IMR-90 (cell line): Measurements from ENCODE around the gene SLC2A11. TPM values are rescaled to one million over a fixed set of nuclear protein-coding genes. Genes with fewer than 3 reads are reported as not detected.
A peak's percentile ranks its signal among the peaks of the same experiment; 100 is the strongest.

ENCODE experiments used
- ATAC-seq: fragments of 200-7000 bp; cut with Tn5 transposase; 2 replicates; pipeline ENCODE4 v1.9.1; 2020; ENCODE audit warnings: low read depth, mild to moderate bottlenecking, moderate library complexity
- BruUV-seq: library from RNA; stranded (reverse); fragments of 400-500 nt; replicated peaks from 2 replicates; lab custom pipeline; 2021; lab: Mats Ljungman, UMichigan
- CTCF ChIA-PET: fragments of 300-600 bp; formaldehyde crosslinking; extraction: SDS; loops from one replicate; lab custom pipeline; 2021; ENCODE audit warnings: antibody characterized with exemption; lab: Yijun Ruan, JAX
- POLR2A ChIA-PET: fragments of 300-600 bp; sonication (Branson Sonifier 250); formaldehyde crosslinking; loops from one replicate; lab custom pipeline; 2022; ENCODE audit warnings: antibody characterized with exemption; ENCODE audit not compliant: unreplicated experiment; lab: Charles Lee
- DNase-seq: peaks from one replicate; pipeline ENCODE4 v3.0.0; 2013
- H2AFZ ChIP-seq: replicated peaks from 2 replicates; pipeline ENCODE3; 2013; ENCODE audit warnings: low read length, mild to moderate bottlenecking; ENCODE audit not compliant: poor library complexity
- H2AK5ac ChIP-seq: 2 replicates; pipeline ENCODE4 v1.6.1; 2013; ENCODE audit warnings: low read depth, low read length, inconsistent platforms
- H2AK9ac ChIP-seq: replicated peaks from 2 replicates; pipeline ENCODE3; 2013; ENCODE audit warnings: mild to moderate bottlenecking, low read depth, low read length, moderate library complexity; ENCODE audit not compliant: poor library complexity
- H2BK120ac ChIP-seq: 2 replicates; pipeline ENCODE4 v1.6.1; 2013; ENCODE audit warnings: low read depth, low read length, inconsistent platforms
- H2BK15ac ChIP-seq: 3 replicates; pipeline ENCODE4 v1.6.1; 2013; ENCODE audit warnings: low read depth, low read length, inconsistent platforms
- H2BK20ac ChIP-seq: 2 replicates; pipeline ENCODE4 v1.6.1; 2013; ENCODE audit warnings: low read depth, mild to moderate bottlenecking, inconsistent platforms, low read length, moderate library complexity
- H2BK5ac ChIP-seq: 2 replicates; pipeline ENCODE4 v1.6.1; 2013; ENCODE audit warnings: mild to moderate bottlenecking, low read depth, low read length, inconsistent platforms; ENCODE audit not compliant: poor library complexity, severe bottlenecking
- H3K14ac ChIP-seq: replicated peaks from 2 replicates; pipeline ENCODE4 v1.6.1; 2013; ENCODE audit warnings: low read depth, low read length, inconsistent platforms
- H3K18ac ChIP-seq: 2 replicates; pipeline ENCODE4 v1.6.1; 2013; ENCODE audit warnings: low read depth, low read length, control low read depth
- H3K23ac ChIP-seq: 2 replicates; pipeline ENCODE4 v1.6.1; 2013; ENCODE audit warnings: low read depth, low read length, inconsistent platforms
- H3K27ac ChIP-seq: 2 replicates; pipeline ENCODE4 v1.5.1; 2013; ENCODE audit warnings: mild to moderate bottlenecking, control low read depth, low read length; ENCODE audit not compliant: insufficient read depth
- H3K27me3 ChIP-seq: 2 replicates; pipeline ENCODE4 v1.6.1; 2013; ENCODE audit warnings: low read length; ENCODE audit not compliant: control insufficient read depth, insufficient read depth
- H3K36me3 ChIP-seq: 2 replicates; pipeline ENCODE4 v1.6.1; 2013; ENCODE audit warnings: low read length, mixed read lengths; ENCODE audit not compliant: control insufficient read depth, insufficient read depth
- H3K4ac ChIP-seq: 2 replicates; pipeline ENCODE4 v1.6.1; 2013; ENCODE audit warnings: low read depth, low read length, inconsistent platforms
- H3K4me1 ChIP-seq: 2 replicates; pipeline ENCODE4 v1.6.1; 2013; ENCODE audit warnings: low read length, mixed read lengths; ENCODE audit not compliant: control insufficient read depth, insufficient read depth
- H3K4me2 ChIP-seq: 2 replicates; pipeline ENCODE4 v1.6.1; 2013; ENCODE audit warnings: low read depth, mild to moderate bottlenecking, control low read depth, low read length, moderate library complexity
- H3K4me3 ChIP-seq: 2 replicates; pipeline ENCODE4 v1.5.1; 2013; ENCODE audit warnings: low read depth, mild to moderate bottlenecking, control low read depth, low read length, moderate library complexity; ENCODE audit not compliant: insufficient read depth
- H3K56ac ChIP-seq: 2 replicates; pipeline ENCODE4 v1.6.1; 2013; ENCODE audit warnings: low read length, inconsistent platforms; ENCODE audit not compliant: insufficient read depth; ENCODE audit errors: extremely low read depth
- H3K79me1 ChIP-seq, 2 experiments: 2 replicates each; pipeline ENCODE4 v1.6.1; 2013; ENCODE audit warnings: low read length in 2 of 2, inconsistent platforms in 1 of 2, low read depth in 1 of 2
- H3K9ac ChIP-seq: 2 replicates; pipeline ENCODE4 v1.6.1; 2013; ENCODE audit warnings: low read depth, low read length, control low read depth
- H3K9me1 ChIP-seq: 2 replicates; pipeline ENCODE4 v1.6.1; 2013; ENCODE audit warnings: low read length, inconsistent platforms; ENCODE audit not compliant: insufficient read depth
- H3K9me3 ChIP-seq: 2 replicates; pipeline ENCODE4 v1.6.1; 2013; ENCODE audit warnings: low read length; ENCODE audit not compliant: control insufficient read depth, insufficient read depth
- H4K20me1 ChIP-seq: 2 replicates; pipeline ENCODE4 v1.6.1; 2013; ENCODE audit warnings: low read length, inconsistent platforms; ENCODE audit not compliant: insufficient read depth
- H4K5ac ChIP-seq: 2 replicates; pipeline ENCODE4 v1.6.1; 2013; ENCODE audit warnings: mild to moderate bottlenecking, low read depth, low read length, control low read depth
- H4K8ac ChIP-seq, 2 experiments: 2 replicates each; pipeline ENCODE4 v1.6.1; 2013; ENCODE audit warnings: low read depth in 2 of 2, low read length in 2 of 2, control low read depth in 1 of 2, inconsistent platforms in 1 of 2
- H4K91ac ChIP-seq: 2 replicates; pipeline ENCODE4 v1.6.1; 2013; ENCODE audit warnings: low read depth, low read length, inconsistent platforms; ENCODE audit not compliant: insufficient read depth
- CEBPB ChIP-seq: IDR thresholded peaks from 2 replicates; pipeline ENCODE4 v1.6.1; 2012; ENCODE audit warnings: low read depth, low read length, improper control_type of control experiment
- CHD1 ChIP-seq: IDR thresholded peaks from 2 replicates; pipeline ENCODE4 v1.6.1; 2012; ENCODE audit warnings: low read depth, low read length, improper control_type of control experiment
- ELK1 ChIP-seq: fragments of 150-350 bp; IDR thresholded peaks from 2 replicates; pipeline ENCODE4 v1.6.1; 2016; ENCODE audit warnings: low read depth, mild to moderate bottlenecking, low read length, moderate library complexity, borderline replicate concordance
- FOS ChIP-seq: fragments of 150-350 bp; IDR thresholded peaks from 2 replicates; pipeline ENCODE4 v1.6.1; 2016; ENCODE audit warnings: low read depth, low read length
- MXI1 ChIP-seq: IDR thresholded peaks from 2 replicates; pipeline ENCODE4 v1.6.1; 2012; ENCODE audit warnings: low read depth, mild to moderate bottlenecking, low read length, moderate library complexity, borderline replicate concordance
- POLR2A ChIP-seq: IDR thresholded peaks from 2 replicates; pipeline ENCODE4 v1.6.1; 2012; ENCODE audit warnings: mild to moderate bottlenecking, low read depth, low read length
- RAD21 ChIP-seq: IDR thresholded peaks from 2 replicates; pipeline ENCODE4 v1.6.1; 2012; ENCODE audit warnings: low read length, improper control_type of control experiment
- RFX5 ChIP-seq: IDR thresholded peaks from 2 replicates; pipeline ENCODE4 v1.8.0; 2012; ENCODE audit warnings: low read depth, mild to moderate bottlenecking, low read length, moderate library complexity
- WGBS, 2 experiments: methylation state at CpG; one replicate each; pipeline versions ENCODE4 v1.1.5 to v1.1.7; 2013; ENCODE audit warnings: missing lambda C conversion rate in 2 of 2; ENCODE audit not compliant: insufficient read length in 1 of 2; ENCODE audit errors: extremely low coverage in 2 of 2; 5-methylcytosine and 5-hydroxymethylcytosine counted together
- dilution Hi-C: fragments of 300-500 bp; cut with HindIII; formaldehyde crosslinking; loops from one replicate; pipeline ENCODE4 v1.14.3; 2018; ENCODE audit warnings: low sequenced_read_pairs; ENCODE audit not compliant: unreplicated experiment
- in situ Hi-C: fragments of 300-500 bp; cut with MboI; formaldehyde crosslinking; loops from 3 replicates; pipeline ENCODE4 v1.14.3; 2019; ENCODE audit warnings: low sequenced_read_pairs, inconsistent platforms, mixed read lengths
- intact Hi-C: fragments of 100-400 bp; cut with micrococcal nuclease; formaldehyde crosslinking; loops from 2 replicates; pipeline ENCODE4 v1.10.0; 2022
- polyA plus RNA-seq, 3 experiments: library from polyadenylated mRNA; depleted of rRNA; stranded (reverse); fragments of >200 nt; gene quantifications; 2 replicates each; pipeline ENCODE4 v1.2.3, GENCODE V29; 2012; ENCODE audit warnings: low replicate concordance in 1 of 3
- total RNA-seq: library from RNA; depleted of rRNA; stranded (reverse); fragments of >200 nt; gene quantifications from 2 replicates; pipeline ENCODE4 v1.2.3, GENCODE V29; 2012

Gene SLC2A11
- total and polyA plus RNA-seq, 2 of the 4 experiments (the other 2 are of a cell fraction), result 3.2 to 8.7 TPM

DNA sequence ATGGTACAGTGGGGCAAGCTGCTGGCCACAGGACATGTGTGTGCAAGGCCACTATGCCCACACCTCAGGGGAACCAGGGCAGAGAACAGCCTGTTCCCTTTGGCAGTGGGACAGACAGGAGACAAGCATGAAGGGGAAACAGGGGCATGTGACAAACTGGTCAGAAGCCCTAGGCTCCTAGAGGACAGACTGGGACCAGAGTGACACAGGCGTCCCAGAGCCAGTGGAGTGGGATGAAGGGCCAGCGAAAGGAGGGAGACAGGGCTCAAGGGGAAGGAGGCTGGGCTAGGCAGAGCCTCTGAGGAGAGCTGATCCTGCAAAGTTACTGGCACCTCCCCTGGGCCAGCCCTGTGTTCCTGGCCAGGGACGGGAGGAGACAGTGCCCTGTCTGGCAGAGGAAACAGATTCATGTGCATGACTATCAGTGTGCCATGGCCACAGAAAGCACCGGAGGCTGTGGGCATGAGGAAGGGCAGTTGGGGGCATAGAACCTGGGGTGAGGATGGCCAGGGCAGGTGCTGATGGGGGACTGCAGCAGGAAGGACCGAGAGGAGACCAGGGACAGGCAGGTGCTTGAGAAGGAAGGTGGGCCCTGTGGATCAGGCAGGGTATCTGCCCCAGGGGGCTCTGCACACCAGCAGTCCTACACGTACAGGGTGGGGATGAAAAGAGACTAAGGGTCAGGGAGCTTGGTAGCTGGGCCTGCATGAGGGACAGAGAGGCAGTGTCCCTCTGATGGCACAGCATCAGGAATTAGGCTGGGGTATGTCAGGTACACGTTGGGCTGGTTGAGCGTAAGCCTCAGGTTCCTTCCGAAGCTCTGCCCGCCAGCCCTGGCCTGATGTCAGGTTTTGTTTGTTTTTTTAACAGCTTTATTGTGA is 28.6 kb upstream of the SLC2A11 start:
- no peak overlapping the region for H3K27ac ChIP-seq
- no peak overlapping the region for H4K91ac ChIP-seq
- H4K20me1 ChIP-seq, result peaks cover 36% of the 10 kb centered on the region
- H2AK5ac ChIP-seq, result peak overlapping the region; percentile 60; the same call in 1 of the 2 replicates
- peaks cover 10 to 68% of the 10 kb centered on the region in 2 experiments for H3K79me1 ChIP-seq
- DNase-seq (no peak), ATAC-seq (no peak)
- no peak overlapping the region for H3K4me3 ChIP-seq
- no peak overlapping the region for H3K4ac ChIP-seq
- H2BK120ac ChIP-seq, result no peak overlapping the region
- no peak overlapping the region for H3K18ac ChIP-seq
- TF ChIP-seq CEBPB, result no peak
- no peak for TF ChIP-seq RFX5
- TF ChIP-seq CHD1, result no peak
- no peak for TF ChIP-seq ELK1
- no peak for TF ChIP-seq POLR2A
- no peak for TF ChIP-seq RAD21
- TF ChIP-seq MXI1, result no peak
- TF ChIP-seq FOS, result no peak
- peaks cover 12% of the 10 kb centered on the region for H3K4me1 ChIP-seq
- H3K4me2 ChIP-seq, result no peak overlapping the region
- ChIA-PET POLR2A (no interaction called here), CTCF (no interaction called here)
- no TSS peak for BruUV-seq
- H4K5ac ChIP-seq, result no peak overlapping the region
- H4K8ac ChIP-seq, result no peak overlapping the region; a peak in 1 of 4 replicates
- H2BK15ac ChIP-seq, result no peak overlapping the region; the same call in 2 of the 3 replicates
- peak overlapping the region; percentile 84 for H2AK9ac ChIP-seq
- peaks cover 26% of the 10 kb centered on the region for H3K9me1 ChIP-seq
- H3K56ac ChIP-seq, result no peak overlapping the region
- H2BK20ac ChIP-seq, result no peak overlapping the region
- dilution Hi-C loops, result no loop called here
- no peak overlapping the region; the same call in 1 of the 2 replicates for H3K23ac ChIP-seq
- no peaks in the 10 kb centered on the region for H3K27me3 ChIP-seq
- H3K9me3 ChIP-seq, result peaks cover 3% of the 10 kb centered on the region; the same call in 1 of the 2 replicates
- intact Hi-C loops, result no loop called here
- WGBS, 2 experiments, result 96% methylated on average over 3 of the region's 10 CpGs; no CpG with 5 or more reads in 1 of the 2 experiments
- peaks cover 75% of the 10 kb centered on the region for H3K36me3 ChIP-seq
- no peak overlapping the region for H3K9ac ChIP-seq
- H3K14ac ChIP-seq, result 0 out of 2 replicates have a peak overlapping the region, but pooled peaks have one; percentile 33
- in situ Hi-C loops, result no loop called here
- H2AFZ ChIP-seq, result no peak overlapping the region
- peak overlapping the region; percentile 2 for H2BK5ac ChIP-seq
